GDM1 (cell line): ENCODE results near the gene SEMA7A.

ENCODE experiments used
- DNase-seq: peaks from one replicate; lab custom pipeline; 2025; lab: John Stamatoyannopoulos, UW

The SEMA7A gene

DNA sequence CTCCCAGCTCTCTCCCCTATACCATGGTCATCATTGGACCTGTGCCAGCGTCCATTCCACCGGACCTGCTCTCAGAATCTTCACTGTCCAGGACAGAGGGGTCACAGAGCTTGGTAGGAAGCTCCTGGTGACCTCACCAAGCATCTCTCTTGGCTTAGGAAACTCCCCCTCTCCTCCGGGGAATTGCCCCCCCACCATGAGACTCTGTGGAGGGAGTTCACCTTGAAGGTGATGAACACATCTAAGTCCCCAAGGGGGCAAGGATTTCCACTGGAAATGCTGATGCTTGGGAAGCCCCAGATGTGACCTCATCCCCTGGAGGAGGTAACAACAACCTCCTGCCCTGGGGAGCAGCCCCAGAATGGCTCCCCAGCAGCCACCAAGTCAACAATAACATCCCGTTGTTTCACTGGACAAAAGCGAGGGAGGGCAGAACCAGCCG is 3.2 kb downstream of the SEMA7A start:
- no peak for DNase-seq

DNA sequence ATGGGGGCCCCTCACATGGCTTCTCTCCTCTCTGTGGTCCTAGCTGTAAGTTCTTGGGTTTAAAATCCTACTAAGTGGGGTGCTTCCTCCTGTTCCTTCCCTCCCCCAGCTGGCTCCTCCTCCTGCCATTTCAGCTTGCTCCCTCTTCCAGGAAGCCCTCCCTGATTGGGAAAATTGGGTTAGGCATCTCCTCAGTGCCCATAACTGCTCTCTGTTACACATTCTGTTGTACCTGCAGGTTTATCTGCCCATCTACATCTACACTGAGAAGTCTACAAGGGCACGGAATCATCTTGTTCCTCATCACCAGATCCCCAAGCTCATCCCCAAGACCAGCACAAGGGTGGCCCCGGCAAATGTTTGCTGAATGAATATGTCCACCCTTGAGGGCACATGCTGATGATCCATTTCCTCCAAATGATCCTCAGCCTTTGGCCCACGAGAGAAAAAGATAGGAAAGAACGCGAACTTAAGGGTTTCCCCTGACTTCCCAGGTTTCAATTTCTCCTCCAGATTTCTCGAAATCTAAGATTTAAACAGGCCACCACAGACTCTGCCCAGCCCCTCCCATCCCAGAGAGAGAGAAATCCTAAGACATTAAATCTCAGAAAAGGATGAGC is 3.9 kb downstream of the SEMA7A start:
- DNase-seq: no peak

DNA sequence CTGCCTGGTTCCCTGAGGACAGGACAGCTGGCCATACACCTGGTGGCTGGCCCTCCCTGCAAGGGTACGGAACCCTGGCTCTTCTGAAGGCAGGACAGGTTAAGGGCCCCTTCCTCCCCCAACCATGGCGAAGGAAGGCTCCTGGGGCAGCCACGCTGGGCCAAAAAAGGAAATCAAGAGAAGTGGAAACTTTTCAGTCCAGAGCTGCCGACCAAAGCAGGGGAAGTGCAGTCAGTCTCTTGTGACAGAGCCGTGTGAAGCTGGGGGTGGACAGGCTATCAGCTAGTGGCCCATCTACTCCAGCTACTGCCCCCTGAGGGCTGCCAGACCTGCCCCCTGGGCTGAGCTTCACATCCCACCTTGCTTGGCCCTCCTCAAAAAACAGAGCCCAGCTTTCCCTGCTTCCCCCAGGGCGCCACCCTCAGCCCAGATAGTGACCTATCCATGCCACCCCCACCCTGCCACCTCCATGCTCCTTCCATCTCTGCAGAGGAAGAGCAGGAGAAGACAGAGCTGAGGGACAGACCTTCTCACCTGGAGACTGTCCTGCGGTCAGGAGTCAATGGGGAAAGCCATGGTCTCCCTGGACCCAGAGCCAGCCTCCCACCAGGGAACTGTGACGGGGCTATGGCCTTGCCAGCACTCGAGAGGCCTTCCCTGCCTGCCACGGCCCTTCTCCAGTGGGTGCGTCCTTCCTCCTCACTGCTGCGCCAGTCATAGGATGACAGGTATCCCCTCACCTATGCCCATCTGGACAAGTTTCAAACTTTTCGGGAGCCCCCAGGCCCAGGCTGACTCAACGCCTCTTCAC is 4.6 kb downstream of the SEMA7A start:
- DNase-seq: peak; percentile 10

DNA sequence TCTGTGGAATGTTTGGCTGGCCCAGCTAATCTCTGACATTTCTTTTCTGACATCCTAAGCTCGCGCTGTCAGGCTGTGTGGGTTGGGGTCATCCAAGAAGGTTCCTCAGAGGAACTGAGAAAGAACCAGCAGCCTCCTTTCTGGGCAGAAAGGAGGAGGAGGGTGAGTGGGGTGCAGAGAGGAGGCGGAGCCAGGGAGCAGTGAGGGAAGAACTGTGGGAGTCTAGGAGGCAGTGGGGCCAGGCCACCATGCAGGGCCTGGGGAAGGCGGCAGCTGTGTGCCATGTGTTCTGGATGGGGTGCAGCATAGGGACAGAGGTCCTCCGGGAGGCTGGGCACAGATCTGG is 5.3 kb downstream of the SEMA7A start:
- DNase-seq: no peak

DNA sequence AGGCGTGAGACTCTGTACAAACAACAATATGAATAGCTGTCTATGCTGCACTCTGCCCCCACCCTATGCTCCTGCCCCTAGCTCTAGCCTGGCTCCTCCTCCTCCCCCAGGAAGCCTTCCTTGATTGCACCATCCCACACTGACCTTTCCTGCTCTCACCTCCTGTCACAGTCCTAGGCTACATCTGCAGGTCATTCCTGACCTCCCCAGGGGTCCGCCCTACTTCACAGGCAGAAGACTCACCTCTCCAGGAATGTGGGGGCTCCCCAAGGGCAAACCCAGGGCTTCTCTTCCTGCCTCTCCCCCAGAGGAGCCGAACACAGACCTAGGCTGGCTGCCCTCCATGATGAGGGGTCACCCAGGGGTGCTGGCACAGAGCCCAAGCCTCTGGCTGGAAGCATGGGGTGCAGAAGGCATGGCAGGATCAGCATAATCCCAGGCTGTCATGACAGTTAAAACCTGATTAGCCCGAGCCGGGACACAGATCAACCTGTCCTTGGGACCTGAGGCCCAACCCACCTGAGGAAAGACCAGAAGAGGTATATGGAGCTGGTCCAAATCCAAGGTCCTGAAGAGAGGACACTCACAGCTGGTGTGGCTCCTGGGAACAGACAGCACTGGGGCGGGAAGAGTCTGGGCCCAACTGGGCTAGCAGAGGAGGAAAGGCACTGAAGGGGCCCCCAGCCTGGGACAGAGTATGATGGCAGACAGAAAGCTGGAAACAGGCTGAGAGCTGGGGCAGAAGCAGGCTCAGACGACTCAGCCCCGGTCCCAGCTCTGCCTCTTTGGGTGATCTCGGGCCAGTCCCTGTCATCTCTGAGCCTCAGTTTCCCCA is 5.9 kb downstream of the SEMA7A start:
- no peak for DNase-seq

DNA sequence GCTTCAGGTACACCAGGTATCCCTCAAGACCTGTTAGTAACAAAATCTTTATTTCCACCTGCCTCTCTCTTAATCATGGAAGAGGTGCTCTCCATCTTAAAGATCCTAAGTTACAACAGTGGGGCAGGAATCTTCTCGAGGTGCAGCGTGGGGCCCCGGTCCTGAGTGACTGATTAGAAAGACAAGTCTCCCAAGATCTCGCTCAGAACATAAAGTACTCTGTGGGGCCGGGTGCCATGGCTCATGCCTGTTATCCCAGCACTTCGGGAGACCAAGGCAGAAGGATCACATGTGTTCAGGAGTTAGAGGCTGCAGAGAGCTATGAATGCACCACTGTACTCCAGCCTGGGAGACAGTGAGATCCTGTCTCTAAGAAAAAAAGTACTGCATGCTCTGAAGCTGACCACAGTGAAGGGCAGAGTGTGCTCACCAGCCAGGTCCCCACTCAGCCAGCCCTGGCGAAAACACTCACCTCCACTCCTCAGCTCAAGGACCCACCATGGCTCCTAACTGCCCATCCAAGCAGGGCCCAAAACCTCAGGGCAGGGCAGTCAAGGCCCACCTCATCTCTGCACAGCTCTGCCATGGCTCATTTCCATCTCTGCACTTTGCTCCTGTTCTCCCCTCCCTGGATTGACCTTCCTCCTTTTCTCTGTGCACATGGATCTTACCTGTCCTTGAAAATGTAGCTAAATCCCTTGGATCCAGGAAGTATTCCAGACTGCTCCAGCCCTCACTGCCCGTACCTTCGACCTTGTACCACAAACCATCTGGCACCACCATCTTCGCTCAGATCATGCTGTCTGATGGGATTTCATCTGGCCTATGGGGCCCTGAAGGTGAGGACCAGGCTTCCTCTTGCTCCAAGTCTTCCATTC is 7.1 kb downstream of the SEMA7A start:
- no peak for DNase-seq

DNA sequence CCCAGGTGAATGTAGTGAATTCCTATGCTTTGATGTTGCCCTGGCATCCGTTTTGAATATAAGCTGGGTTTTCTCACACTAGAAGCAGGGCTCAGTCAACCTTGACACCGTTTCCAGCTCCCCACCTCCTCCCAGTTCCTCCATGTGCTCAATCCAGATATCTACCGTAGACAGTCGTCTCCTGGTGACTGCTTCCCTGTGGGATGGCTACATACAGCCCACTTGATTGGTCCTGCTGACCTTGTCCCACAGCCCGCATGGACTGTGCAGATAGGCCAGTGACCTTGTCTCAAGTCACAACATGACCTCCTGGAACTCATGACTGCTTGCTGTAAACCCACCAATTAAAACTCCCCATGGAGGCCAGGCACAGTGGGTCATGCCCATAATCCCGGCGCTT is 8.1 kb downstream of the SEMA7A start:
- DNase-seq: no peak

DNA sequence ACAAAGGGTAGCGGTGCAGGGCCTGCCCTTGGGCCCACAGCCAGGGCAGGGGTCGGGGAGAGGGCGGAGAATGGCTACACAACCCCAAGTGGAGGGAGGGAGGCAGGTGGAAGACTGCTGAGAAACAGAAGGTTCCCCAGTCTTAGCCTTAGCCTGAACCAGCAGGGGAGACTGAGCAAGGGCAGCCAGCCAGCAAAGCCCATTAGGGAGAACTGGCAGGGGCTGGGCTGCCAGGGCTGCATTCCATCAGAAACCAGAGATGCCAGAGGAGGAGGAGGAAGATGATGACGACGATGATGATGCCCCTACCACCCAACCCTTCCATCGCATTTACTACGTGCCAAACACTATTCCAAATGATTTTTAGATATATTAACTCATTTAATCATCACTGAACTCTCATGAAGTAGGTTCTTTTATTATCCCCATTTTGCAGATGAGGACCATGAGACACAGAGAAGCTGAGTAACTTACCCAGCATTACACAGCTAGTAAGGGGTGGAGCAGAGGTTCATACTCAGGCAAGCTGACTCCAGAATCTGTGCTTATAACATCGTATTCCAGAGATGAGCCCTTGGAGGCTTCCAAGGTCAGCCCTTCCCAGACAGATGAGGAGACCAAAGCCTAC is 8.7 kb downstream of the SEMA7A start:
- DNase-seq: no peak

DNA sequence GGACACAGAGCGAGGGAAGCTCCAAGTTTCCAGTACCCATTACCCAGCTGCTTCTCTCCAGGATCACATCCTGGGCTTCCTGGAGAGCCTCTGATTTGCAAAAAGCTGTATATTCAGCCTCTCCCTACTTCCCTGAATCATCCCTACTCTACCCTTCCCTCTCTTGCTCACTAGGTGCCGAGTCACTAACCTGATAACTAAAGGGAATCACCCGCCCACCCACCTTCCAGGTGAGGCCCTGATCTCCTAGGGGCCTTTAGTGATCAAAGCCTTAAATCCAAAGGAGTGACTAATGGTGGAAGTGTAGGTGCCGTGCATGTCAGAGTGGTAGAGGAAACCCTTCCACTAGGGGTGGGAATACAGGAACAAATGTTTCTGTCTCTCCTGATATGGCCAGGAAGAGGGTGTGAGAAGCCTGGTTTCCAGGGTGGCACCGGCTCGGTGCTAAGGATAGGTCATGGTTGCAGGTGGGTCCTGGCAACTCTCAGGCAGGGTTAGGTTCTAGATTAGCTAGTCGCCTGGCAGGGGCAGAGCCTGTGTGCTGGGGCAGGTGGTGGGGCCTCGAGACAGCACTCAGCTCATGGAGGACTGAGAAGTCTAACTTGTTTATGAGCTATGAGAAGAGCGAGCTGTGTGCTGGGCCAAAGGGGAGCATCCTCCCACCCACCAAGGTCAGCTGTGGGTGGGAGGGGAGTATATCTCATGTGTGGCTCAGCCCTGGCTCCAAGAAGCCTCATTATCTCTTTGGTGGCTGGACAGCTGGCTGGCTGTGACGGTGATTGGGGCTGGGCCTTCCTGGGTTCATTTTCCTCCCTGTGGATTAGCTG is 10.1 kb downstream of the SEMA7A start:
- no peak for DNase-seq

DNA sequence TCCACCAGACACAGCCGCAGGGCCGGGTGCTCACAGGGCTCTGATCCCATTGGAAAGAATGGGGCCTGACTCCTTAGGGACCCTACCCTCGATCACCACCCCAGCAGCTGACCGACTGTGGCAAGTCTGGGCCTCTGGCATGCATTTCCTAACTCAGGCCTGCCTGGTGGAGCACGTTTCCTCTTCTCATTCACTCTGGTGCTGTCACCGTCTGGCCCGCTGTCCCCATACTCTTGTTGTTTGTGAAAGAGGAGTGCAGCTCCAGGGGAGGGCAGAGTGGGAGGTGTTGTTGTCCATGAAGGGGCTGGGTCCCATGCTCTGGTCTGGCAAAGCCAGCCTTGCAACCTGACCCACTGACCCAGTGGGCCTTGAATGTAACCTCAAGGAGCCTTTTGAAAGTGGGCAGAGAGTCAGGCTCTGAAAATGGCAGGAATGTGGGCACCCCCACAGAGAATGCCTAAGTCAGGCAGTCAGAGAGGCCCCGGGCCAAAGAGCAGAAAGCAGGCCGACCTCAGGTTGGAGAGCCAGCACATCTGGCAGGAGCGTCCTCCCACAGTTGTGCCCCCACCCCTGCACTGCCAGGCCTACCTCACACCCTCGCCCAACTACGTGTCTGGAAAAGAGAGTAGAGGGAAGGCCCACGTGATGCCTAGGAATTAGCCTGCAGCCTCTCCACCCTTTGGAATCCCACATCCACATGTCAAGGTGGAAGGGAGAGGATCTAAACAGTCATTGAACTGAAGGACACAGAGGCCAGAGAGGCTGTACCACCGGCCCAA is 10.9 kb downstream of the SEMA7A start:
- DNase-seq: no peak

DNA sequence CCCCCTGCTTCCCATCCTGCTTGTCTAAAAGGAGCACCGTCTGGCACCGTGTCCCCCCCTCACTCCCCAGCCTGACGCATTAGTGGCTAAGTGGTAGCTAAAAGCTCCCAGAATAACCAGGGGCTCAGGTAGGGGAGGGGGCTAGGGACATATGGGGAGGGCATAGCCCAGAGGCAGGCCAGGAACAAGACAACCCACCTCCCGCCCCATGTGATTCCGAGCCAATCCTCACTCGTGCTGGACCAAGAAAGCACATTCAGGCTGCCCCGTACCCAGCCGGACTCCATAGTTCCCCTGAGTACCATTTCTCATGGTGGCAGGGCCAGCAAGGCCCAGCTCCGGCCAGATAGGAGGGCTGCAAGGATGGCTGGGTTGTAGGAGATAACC is 11.5 kb downstream of the SEMA7A start:
- no peak for DNase-seq

DNA sequence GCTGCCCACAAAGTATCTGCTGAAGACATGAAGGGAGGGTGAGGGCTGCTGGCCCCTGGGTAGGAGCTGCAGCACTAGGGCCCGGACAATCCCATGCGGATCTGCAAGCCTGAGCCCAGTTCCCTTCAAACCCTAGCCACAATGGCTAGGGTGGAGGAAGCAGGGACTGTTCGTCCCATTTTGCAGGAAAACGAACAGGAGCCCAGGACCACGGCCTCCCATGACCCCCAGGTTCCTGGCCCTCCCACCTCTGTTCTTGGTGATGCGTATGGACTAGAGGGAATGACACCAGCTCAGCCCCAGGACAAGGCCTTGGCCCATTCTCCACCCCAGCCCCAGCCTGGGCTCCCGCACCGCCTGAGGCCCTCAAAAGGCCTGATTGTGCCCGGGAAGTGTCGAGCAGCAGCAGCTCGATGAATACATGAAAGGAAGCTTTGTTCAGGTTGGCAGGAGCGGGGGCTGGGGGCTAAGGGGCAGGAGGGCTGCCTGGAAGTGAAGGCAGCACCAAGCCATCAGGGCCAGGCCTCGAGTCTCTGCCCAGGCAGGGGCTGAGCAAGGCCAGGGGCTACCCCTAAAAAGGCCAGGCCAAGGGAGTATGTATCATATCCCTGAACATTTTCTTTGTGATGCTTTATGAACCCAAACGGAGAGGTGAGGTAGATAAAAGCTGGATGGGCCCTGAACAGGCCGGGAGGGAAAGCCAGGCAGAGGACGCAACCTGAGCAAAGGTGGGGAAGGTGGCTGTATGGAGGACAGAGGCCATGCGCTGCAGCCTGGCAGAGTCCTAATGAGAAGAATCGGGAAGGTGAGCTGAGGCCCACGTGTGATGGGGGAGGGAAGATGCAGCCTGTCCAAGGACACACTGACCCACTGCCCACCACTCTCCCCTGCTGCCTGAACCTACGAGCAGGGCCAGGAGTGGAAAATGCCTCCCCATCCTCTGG is 12.2 kb downstream of the SEMA7A start:
- no peak for DNase-seq

DNA sequence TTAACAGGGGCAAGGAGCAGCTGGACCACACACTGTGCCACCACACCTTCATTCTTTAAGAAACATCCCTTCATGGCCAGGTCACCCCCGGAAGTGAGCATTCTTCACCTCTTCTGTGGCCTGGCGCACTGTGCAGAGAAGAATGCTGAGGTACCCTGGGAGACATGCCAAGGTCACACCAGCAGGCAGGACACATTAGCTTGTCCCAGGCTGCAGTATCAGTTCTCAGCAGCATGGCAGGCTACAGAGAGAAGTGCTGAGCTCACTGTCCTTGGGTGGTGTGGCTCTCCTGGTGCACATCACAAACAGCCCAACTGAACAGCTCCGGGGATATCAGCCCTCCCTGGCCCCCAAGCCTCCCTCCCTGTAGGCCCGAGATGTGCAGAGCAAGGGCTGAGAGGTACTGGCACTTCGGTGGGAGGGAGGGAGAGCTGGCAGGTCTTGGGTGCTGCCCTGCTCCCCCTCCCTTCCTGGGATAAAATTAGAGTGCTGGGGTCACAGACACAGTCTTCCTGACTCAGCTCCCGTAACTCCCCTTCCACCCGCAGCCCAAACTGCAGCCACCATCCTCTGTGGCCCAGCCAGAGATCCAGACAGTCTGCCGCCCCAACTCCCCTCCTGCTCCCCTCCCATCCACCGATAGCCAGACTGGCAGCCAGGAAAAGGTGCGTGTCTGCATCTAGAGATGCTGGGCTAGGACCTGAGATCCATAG is 13.4 kb downstream of the SEMA7A start:
- DNase-seq: no peak

DNA sequence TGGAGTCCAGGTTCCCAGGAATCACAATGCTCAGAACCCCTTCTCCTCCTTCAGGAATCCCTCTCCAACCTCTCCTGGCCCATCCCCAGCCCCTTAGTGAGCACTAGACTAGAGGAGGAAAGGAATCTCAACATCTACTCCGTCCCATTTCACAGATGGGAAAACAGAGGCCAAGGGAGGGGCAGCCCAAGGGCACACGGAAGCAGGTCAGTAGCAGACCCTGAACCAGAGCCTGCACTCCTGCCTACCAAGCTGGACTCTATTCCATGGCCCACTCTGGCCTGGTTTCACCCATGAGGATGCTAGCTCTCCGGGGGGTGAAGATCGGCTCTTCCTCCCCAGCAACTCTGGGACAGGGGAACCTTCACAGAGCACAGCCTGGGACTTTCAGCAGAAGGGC is 14.3 kb downstream of the SEMA7A start:
- DNase-seq: no peak

DNA sequence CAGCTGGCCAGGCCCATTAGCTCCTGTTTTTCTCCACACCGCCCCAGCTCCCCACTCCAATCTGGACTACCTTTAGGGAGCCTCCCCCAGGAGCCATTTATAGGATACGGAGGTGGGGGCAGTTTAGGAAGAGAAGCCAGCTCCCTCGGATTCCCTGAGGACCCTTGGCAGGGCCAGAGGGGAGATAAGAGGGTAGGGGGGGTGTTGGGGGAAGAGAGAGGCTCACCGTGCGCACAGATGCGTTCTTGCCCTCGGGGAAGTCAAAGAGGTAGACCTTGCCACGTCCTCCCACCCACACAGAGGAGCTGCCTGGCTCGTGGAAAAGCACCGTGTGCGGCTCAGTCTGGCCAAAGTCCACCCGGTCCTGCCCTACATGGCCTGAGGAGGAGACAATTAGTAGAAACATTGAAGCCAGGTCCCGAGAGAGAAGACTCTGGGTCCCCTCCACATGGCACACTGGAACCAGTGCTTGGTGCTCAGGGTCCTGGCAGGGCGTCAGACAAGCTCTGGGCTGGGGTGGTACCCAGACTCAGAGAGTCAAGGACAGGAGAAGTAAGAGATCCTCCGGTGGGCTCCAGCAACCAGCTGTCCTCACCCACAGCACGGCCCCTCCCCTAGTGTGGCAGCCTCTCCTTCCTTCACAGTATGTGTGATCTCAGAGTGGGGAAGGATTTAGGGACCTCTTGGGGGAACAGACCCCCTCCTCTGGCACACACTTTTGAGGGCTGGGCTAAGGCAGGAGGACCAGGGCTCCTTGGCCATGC is 15.0 kb downstream of the SEMA7A start:
- DNase-seq: no peak

DNA sequence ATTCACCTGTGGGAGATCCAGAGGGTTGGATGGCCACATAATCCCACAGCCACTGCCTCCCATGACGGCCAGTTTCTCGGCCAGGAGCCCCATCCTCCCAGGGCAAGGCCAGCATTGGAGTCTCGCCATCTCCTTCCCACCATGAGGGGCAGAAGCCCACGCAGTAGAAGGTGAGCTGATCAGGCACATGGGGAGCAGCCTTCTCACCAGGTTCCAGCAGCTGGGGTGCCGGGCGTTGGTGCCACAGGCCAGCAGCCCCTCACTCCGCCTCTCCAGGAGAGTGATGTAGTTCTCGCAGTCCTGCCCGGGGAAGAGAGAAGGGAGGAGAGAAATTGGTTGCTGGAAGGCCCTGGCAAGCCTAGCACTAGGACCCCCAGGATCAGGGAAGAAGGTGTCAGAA is 16.1 kb downstream of the SEMA7A start:
- no peak for DNase-seq

DNA sequence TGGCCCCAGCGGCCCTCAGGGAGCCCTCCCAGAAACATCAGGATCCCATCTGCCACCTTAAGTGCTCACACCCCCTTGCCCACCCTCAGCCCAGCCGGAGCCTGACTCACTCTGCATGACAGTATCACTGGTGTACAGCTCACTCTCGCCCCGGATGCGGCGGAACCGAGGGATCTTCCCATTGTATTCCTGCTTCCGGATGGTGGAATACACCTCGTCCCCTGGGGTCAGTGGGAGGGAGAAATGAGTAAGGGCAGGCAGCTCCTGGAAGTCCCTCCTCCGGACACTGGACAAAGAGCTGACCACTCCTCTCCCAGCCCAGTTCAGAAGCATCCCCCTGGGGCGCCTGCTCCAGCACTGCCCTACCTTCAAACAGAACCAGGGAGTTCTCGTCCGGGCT is 16.5 kb downstream of the SEMA7A start:
- DNase-seq: no peak
